Measurements from ENCODE around the gene STPG3.

- TF ChIP-seq EP300 (IDR thresholded peaks at IDR 0.05; ENCODE audit: low read length) (no peak), ATF7 (IDR thresholded peaks at IDR 0.05) (no peak), PHF8 (IDR thresholded peaks at IDR 0.05; ENCODE audit: borderline replicate concordance, low read length) (no peak)
- TF ChIP-seq, protein P1, sequence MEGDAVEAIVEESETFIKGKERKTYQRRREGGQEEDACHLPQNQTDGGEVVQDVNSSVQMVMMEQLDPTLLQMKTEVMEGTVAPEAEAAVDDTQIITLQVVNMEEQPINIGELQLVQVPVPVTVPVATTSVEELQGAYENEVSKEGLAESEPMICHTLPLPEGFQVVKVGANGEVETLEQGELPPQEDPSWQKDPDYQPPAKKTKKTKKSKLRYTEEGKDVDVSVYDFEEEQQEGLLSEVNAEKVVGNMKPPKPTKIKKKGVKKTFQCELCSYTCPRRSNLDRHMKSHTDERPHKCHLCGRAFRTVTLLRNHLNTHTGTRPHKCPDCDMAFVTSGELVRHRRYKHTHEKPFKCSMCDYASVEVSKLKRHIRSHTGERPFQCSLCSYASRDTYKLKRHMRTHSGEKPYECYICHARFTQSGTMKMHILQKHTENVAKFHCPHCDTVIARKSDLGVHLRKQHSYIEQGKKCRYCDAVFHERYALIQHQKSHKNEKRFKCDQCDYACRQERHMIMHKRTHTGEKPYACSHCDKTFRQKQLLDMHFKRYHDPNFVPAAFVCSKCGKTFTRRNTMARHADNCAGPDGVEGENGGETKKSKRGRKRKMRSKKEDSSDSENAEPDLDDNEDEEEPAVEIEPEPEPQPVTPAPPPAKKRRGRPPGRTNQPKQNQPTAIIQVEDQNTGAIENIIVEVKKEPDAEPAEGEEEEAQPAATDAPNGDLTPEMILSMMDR (IDR thresholded peaks at IDR 0.05 in 2 of 3, conservative IDR thresholded peaks at IDR 0.05 in 1 of 3; ENCODE audit: insufficient read depth in 2 of 3, low read depth in 1 of 3, low read length in 3 of 3), result no peak
Measured at GRCh38 chr9:137266585-137267453, 15.7 kb downstream of the STPG3 start.
